ENCODE results near the gene MARCO. TPM values are rescaled to one million over a fixed set of nuclear protein-coding genes. Genes with fewer than 3 reads are reported as not detected.

The MARCO gene
- total and polyA plus RNA-seq, 4 donors = 21.8 to 113 (median 61.6) TPM

DNA sequence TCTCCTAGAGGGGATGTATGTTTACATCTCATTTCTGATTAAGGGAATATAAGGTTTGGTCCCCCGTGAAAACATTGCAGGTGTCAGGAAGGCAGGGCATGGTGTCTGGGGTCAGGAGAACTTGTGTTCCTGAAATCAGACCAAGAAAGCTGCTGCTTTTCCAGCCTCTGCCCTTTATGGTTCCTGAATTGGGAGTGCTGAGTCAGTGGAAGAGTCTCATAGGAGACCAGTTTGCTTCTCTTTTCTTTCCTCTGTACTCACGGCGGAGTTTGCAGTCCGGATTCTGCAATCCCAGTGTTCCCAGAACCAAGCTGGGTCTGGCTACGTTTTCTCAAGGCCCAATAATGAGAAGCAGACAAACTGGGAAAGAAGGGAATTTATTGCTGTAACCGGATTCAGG is 5.1 kb upstream of the MARCO start:
- Histone ChIP-seq H3K27me3 (ENCODE audit: control insufficient read depth in 4 of 4, insufficient read depth in 4 of 4, low read length in 3 of 4) (no peaks in the 10 kb centered on the region), H3K27ac (ENCODE audit: low read depth in 1 of 2, low read length in 2 of 2) (no peak overlapping the region), H3K4me3 (ENCODE audit: low read depth in 1 of 3, low read length in 3 of 3) (no peak overlapping the region), H3K9ac (ENCODE audit: low read depth in 1 of 2, low read length in 2 of 2) (no peak overlapping the region), H3K4me1 (ENCODE audit: control insufficient read depth in 4 of 4, insufficient read depth in 4 of 4, low read length in 3 of 4) (no peaks in the 10 kb centered on the region), H3K36me3 (ENCODE audit: control insufficient read depth in 4 of 4, insufficient read depth in 3 of 4, low read depth in 1 of 4, low read length in 3 of 4) (no peaks in the 10 kb centered on the region), H3K9me3 (ENCODE audit: control insufficient read depth in 4 of 4, low read length in 3 of 4) (peaks cover 0 to 15% (median 4%) of the 10 kb centered on the region in 4 donors)
- TF ChIP-seq JUND (IDR thresholded peaks at IDR 0.05) (no peak), FOXA1 (IDR thresholded peaks at IDR 0.05) (no peak), RXRA (IDR thresholded peaks at IDR 0.05) (no peak), NR2F2 (IDR thresholded peaks at IDR 0.05) (no peak), CTCF (IDR thresholded peaks at IDR 0.05; ENCODE audit: low read depth, low read length, missing input control) (no peak), HNF4A (conservative IDR thresholded peaks at IDR 0.05) (no peak)
- no peak for DNase-seq (ENCODE audit: low spot score)
- 82% methylated on average over 6 of the region's 6 CpGs for WGBS

GRCh38 chr2:118937817-118938216 is 4.2 kb upstream of the MARCO start:
- no peaks in the 10 kb centered on the region for H3K27me3 ChIP-seq (ENCODE audit: control insufficient read depth in 4 of 4, insufficient read depth in 4 of 4, low read length in 3 of 4)
- H3K9ac ChIP-seq (ENCODE audit: low read depth in 1 of 2, low read length in 2 of 2) = no peak overlapping the region
- no peak overlapping the region for H3K4me3 ChIP-seq (ENCODE audit: low read depth in 1 of 3, low read length in 3 of 3)
- 74% methylated on average over 1 of the region's 1 CpG for WGBS
- no peak for DNase-seq (ENCODE audit: low spot score)
- peaks cover 0 to 2% (median 0%) of the 10 kb centered on the region in 4 donors for H3K4me1 ChIP-seq (ENCODE audit: control insufficient read depth in 4 of 4, insufficient read depth in 4 of 4, low read length in 3 of 4)
- peaks cover 0 to 10% (median 3%) of the 10 kb centered on the region in 4 donors for H3K9me3 ChIP-seq (ENCODE audit: control insufficient read depth in 4 of 4, low read length in 3 of 4)
- no peak overlapping the region for H3K27ac ChIP-seq (ENCODE audit: low read depth in 1 of 2, low read length in 2 of 2)
- TF ChIP-seq ZBTB33 (IDR thresholded peaks at IDR 0.05) (no peak), FOXA2 (IDR thresholded peaks at IDR 0.05) (no peak), HNF4G (IDR thresholded peaks at IDR 0.05) (no peak), YY1 (IDR thresholded peaks at IDR 0.05) (no peak), GABPA (IDR thresholded peaks at IDR 0.05 in 1 of 2, conservative IDR thresholded peaks at IDR 0.05 in 1 of 2) (no peak), RAD21 (IDR thresholded peaks at IDR 0.05) (no peak), NR2F2 (IDR thresholded peaks at IDR 0.05) (no peak), RXRA (IDR thresholded peaks at IDR 0.05) (no peak), HNF4A (conservative IDR thresholded peaks at IDR 0.05) (no peak), FOXA1 (IDR thresholded peaks at IDR 0.05) (no peak), TAF1 (conservative IDR thresholded peaks at IDR 0.05) (no peak), JUND (IDR thresholded peaks at IDR 0.05) (no peak), CTCF (IDR thresholded peaks at IDR 0.05; ENCODE audit: low read depth, low read length, missing input control) (no peak)
- TF ChIP-seq, protein P1, sequence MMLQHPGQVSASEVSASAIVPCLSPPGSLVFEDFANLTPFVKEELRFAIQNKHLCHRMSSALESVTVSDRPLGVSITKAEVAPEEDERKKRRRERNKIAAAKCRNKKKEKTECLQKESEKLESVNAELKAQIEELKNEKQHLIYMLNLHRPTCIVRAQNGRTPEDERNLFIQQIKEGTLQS (IDR thresholded peaks at IDR 0.05) = no peak
- TF ChIP-seq, protein P2, sequence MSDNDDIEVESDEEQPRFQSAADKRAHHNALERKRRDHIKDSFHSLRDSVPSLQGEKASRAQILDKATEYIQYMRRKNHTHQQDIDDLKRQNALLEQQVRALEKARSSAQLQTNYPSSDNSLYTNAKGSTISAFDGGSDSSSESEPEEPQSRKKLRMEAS (IDR thresholded peaks at IDR 0.05) = no peak
- TF ChIP-seq, protein P3, sequence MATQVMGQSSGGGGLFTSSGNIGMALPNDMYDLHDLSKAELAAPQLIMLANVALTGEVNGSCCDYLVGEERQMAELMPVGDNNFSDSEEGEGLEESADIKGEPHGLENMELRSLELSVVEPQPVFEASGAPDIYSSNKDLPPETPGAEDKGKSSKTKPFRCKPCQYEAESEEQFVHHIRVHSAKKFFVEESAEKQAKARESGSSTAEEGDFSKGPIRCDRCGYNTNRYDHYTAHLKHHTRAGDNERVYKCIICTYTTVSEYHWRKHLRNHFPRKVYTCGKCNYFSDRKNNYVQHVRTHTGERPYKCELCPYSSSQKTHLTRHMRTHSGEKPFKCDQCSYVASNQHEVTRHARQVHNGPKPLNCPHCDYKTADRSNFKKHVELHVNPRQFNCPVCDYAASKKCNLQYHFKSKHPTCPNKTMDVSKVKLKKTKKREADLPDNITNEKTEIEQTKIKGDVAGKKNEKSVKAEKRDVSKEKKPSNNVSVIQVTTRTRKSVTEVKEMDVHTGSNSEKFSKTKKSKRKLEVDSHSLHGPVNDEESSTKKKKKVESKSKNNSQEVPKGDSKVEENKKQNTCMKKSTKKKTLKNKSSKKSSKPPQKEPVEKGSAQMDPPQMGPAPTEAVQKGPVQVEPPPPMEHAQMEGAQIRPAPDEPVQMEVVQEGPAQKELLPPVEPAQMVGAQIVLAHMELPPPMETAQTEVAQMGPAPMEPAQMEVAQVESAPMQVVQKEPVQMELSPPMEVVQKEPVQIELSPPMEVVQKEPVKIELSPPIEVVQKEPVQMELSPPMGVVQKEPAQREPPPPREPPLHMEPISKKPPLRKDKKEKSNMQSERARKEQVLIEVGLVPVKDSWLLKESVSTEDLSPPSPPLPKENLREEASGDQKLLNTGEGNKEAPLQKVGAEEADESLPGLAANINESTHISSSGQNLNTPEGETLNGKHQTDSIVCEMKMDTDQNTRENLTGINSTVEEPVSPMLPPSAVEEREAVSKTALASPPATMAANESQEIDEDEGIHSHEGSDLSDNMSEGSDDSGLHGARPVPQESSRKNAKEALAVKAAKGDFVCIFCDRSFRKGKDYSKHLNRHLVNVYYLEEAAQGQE (IDR thresholded peaks at IDR 0.05) = no peak
- no peaks in the 10 kb centered on the region for H3K36me3 ChIP-seq (ENCODE audit: control insufficient read depth in 4 of 4, insufficient read depth in 3 of 4, low read depth in 1 of 4, low read length in 3 of 4)
